Central memory CD8-positive, alpha-beta T cell (primary cell): ENCODE results near the gene ACSL3.
A peak's percentile ranks its signal among the peaks of the same experiment; 100 is the strongest.
"Not testable (repeated sequence)": the region's sequence is repeated elsewhere in the genome, so short reads cannot be mapped to it uniquely, and the experiment has no call there.

Source experiments
- ATAC-seq: fragments of 150-1000 bp; cut with Tn5 transposase; replicated peaks from 2 replicates; pipeline ENCODE4 v1.10.0; 2022; ENCODE audit warnings: mild to moderate bottlenecking, moderate FRiP score, moderate number of reproducible peaks; ENCODE audit not compliant: poor library complexity, severe bottlenecking; ENCODE audit errors: extremely low read depth
- DNase-seq, 2 donors: peaks; one replicate each; pipeline ENCODE4 v3.0.0; 2021; ENCODE audit warnings: low spot score in 2 of 2
- H3K27ac Mint-ChIP-seq: one replicate; pipeline ENCODE4 v1.8.0; 2022; ENCODE audit warnings: low read depth, mild to moderate bottlenecking, moderate library complexity, mixed read lengths
- H3K27me3 Mint-ChIP-seq: one replicate; pipeline ENCODE4 v1.8.0; 2022; ENCODE audit warnings: mixed read lengths
- H3K36me3 Mint-ChIP-seq: one replicate; pipeline ENCODE4 v1.8.0; 2022; ENCODE audit warnings: mild to moderate bottlenecking, moderate library complexity, mixed read lengths; ENCODE audit not compliant: insufficient read depth
- H3K4me1 Mint-ChIP-seq: one replicate; pipeline ENCODE4 v1.8.0; 2022; ENCODE audit warnings: mixed read lengths
- H3K4me3 Mint-ChIP-seq: one replicate; pipeline ENCODE4 v1.8.0; 2022; ENCODE audit warnings: mild to moderate bottlenecking, moderate library complexity, mixed read lengths
- H3K9me3 Mint-ChIP-seq: one replicate; pipeline ENCODE4 v1.8.0; 2022; ENCODE audit warnings: mixed read lengths

Gene ACSL3

DNA sequence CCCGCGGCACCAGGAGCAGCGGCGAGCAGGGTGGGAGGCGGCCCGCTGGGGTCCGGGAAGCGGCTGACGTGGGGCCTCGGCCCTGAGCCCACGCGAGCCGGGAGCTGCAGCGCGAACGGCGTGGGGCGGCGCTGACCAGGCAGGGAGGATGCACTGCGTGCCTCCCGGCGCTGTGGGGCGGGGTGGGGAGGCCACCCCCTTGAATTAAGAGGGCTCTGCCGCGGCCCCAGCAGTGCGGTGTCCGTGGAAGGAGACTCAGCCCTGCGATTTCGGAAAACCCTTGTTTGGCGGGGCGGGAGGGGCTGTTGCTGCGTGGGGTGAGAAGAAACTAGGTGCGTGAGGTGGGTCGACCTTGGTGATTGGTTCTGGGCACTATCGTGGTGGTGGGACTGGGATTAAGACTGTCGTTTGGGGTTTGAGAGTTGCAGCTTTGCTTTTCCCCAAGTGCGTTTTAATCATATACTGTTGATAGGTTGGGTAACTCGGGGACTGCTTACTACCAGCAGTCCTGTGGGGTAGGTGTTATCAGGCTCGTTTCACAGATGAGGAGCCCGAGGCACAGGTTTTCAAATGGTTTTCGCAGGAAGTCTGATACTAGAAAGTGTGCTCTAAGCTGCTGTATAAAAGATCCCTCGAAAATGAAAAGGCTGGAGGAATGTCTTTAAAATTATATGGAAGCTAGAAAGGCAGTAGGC, 722 bp downstream of the ACSL3 start:
- Mint-ChIP-seq H3K9me3 (no peaks in the 10 kb centered on the region), H3K36me3 (peaks cover 3% of the 10 kb centered on the region), H3K27ac (peak overlapping the region; percentile 85), H3K4me3 (no peak overlapping the region), H3K27me3 (no peaks in the 10 kb centered on the region), H3K4me1 (peaks cover 6% of the 10 kb centered on the region)
- peak; percentile 16 to 22 for DNase-seq
- ATAC-seq, result peak; percentile 41

DNA sequence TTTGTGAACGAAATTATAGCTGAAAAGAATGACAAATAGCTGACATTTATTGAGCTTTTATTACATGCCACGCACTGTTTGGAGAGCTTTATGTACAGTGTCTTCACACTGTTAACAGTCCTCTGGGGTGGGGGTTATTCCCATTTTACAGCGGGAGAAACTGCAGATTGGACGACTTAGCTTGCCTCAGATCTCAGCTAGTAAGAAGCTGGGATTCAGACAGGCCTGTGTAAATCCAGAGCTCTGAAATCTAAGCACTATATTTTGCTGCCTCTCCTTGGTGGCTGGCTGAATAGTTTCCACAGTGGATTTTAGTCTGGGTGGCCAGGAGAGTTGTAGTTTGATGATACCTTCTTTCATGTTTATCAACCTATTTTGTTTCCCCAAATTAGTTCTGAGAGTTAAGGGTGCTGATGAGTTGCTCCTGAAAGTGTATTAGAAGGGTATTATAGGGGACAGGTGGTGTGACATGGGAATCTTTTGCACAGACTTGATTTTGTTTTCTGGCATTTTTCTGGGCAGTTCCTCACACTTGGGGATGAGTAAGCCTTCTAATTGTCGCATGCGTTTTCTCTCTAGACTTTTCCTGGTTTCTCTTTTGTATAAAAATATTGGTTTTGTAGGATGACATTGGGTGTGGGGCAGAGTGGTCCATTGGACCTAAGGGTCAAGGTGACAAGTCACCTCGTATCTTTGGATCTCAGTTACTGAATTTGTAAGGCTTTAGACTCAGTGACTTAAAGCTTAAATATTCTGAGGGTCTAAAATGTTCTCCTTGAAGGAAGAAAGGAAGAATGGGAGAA, 1.5 kb downstream of the ACSL3 start:
- no peak for DNase-seq
- Mint-ChIP-seq H3K9me3 (no peaks in the 10 kb centered on the region), H3K27ac (peak overlapping the region; percentile 85)

DNA sequence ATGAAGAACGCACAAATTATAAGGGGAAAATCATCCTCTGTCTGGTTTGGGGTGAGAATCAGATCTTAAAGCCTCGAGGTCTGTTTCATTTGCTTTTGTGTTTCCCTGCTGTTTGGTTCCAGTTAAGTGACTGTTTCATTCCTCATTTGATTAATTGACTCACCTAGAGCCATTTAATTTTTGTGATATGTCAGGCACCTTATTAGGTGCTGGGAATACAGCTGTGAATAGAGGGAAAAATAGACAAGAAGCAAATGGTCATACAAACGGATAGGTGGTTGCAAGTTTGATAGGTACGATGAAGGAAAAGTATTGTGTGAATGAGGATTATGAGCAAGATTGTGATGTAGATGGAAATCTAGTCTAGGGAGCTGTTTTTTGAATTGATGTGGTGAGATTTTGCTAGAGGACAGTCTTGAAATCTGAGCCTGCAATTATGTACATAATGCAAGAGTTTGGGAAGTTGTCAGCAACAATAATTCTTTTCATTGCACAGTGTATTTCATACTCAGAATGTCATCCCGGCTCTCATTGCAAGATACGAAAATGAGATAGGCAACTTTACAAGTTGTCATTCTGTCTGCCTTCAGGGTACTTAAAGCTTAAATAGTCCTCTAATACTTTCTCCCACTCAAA, 2.2 kb downstream of the ACSL3 start:
- ATAC-seq (no peak), DNase-seq (no peak)
- Mint-ChIP-seq H3K36me3 (peaks cover 3% of the 10 kb centered on the region), H3K4me1 (peaks cover 6% of the 10 kb centered on the region), H3K9me3 (no peaks in the 10 kb centered on the region), H3K27ac (no peak overlapping the region), H3K4me3 (no peak overlapping the region), H3K27me3 (no peaks in the 10 kb centered on the region)

More for the DNA sequence above, 1.5 kb downstream of the ACSL3 start:
- Mint-ChIP-seq H3K27me3 (no peaks in the 10 kb centered on the region), H3K36me3 (peaks cover 3% of the 10 kb centered on the region), H3K4me3 (no peak overlapping the region), H3K4me1 (peaks cover 6% of the 10 kb centered on the region)
- ATAC-seq, result no peak

DNA sequence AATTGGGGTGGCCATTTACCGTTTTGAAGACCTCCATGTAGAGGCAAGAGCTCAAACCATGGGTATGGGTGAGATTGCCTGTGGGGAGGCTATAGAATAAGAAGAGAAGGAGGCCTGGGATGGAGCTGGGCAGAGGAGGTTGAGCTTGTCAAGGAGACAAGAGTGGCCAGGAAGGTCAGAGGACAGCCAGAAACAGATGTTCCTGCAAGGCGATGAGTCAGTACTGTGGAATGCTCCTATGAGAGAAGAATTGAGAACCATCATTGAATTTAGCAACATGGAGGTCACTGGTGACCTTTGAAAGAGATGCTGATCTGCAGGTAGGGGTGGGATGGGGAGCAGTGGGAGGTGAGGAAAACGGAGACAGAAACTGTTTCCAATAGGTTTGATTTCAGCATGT, 3.5 kb downstream of the ACSL3 start:
- Mint-ChIP-seq H3K36me3 (peaks cover 3% of the 10 kb centered on the region), H3K27ac (no peak overlapping the region), H3K27me3 (no peaks in the 10 kb centered on the region), H3K4me1 (peaks cover 6% of the 10 kb centered on the region), H3K4me3 (no peak overlapping the region), H3K9me3 (no peaks in the 10 kb centered on the region)
- ATAC-seq, result no peak
- no peak for DNase-seq

DNA sequence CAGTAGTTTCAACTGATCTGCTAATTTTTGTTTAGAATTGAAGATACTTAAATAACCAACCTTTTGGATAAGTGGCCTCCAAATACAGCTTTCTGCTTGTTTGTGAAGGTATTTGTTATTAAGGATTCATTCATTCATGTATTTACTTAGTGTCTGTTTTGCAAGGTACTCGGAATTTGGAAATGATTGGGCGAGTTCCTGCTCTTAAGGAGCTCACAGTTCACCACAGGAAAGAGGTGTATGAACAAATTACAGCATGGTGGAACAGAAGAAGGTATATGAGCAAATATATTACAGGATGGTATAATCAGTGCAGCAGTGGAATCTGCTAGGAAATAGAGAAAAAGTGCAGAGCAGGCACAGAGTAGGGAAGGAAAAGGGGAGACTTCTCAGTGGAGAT, 4.5 kb downstream of the ACSL3 start:
- Mint-ChIP-seq H3K9me3 (no peaks in the 10 kb centered on the region), H3K27me3 (no peaks in the 10 kb centered on the region), H3K4me3 (no peak overlapping the region), H3K27ac (no peak overlapping the region), H3K36me3 (peaks cover 3% of the 10 kb centered on the region), H3K4me1 (peaks cover 6% of the 10 kb centered on the region)
- DNase-seq (no peak), ATAC-seq (no peak)

DNA sequence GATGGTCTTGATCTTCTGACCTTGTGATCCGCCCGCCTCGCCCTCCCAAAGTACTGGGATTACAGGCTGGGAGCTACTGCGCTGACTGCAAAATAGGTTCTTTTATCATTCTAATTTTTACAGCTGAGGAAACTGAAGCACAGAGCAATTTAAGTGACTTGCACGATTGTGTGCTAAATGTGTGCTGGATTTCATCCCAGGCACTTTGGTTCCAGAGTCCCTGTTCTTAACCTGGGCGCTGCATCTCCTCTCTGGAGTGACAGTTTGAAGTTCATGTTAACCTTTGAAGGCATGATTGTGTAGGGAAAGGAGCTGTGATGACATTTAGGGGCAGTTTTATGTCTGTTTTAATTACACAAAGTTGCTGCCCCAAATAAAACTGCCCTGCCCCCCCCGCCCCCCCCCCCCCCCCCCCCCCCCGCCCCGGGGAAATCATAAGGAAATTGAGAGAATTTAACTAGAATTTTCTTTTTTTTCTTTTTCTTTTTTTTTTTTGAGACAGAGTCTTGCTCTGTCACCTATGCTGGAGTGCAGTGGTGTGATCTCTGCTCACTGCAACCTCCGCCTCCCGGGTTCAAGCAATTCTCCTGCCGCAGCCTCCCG, 5.6 kb downstream of the ACSL3 start:
- Mint-ChIP-seq H3K4me3 (no peak overlapping the region), H3K36me3 (no peaks in the 10 kb centered on the region), H3K4me1 (peaks cover 6% of the 10 kb centered on the region), H3K27me3 (no peaks in the 10 kb centered on the region), H3K9me3 (no peaks in the 10 kb centered on the region), H3K27ac (no peak overlapping the region)
- no peak for ATAC-seq
- DNase-seq, result no peak

DNA sequence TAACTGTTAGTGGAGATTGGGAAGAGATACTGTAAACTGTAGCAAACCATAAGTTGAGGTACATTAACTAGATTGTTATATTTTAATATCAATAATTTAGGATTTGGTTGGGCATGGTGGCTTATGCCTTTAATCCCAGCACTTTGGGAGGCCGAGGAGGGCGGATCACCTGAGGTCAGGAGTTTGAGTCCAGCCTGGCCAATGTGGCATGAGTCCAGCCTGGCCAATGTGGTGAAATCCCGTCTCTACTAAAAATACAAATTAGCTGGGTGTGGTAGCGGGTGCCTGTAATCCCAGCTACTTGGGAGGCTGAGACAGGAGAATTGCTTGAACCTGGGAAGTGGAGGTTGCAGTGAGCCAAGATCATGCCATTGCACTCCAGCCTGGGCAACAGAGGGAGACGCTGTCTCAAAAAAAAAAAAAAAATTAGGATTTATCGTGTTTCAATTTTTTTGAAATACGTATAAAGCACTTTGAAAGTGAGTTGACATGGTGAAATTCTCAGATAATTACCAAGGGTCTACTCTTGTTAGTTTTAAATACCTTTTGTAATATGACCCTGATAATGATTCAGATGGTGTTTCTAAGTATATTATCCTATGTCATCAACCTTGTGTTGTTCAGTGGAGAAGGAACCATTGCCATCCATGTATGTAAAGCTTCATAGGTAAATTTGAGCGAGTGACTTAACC, 7.9 kb downstream of the ACSL3 start:
- not testable (repeated sequence) for ATAC-seq, H3K27ac Mint-ChIP-seq, H3K27me3 Mint-ChIP-seq, H3K36me3 Mint-ChIP-seq, H3K4me1 Mint-ChIP-seq, H3K9me3 Mint-ChIP-seq, H3K4me3 Mint-ChIP-seq, DNase-seq

DNA sequence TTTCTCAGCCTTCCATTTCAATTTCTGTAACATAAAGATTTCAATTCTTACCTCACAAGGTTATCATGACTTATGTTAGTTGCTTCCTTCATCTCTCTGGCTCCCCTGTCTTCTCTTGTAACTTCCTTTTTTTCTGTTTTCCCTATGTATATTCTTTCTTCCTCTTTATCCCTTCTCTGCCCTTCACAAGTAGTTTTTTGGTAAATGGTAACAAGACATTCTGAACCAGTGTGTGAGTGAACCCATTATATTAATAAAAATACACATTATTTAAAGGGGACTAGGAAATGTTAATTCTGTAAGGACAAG, 8.4 kb downstream of the ACSL3 start:
- no peak overlapping the region for H3K4me3 Mint-ChIP-seq
- DNase-seq (no peak), ATAC-seq (no peak)
- H3K27me3 Mint-ChIP-seq, result no peaks in the 10 kb centered on the region
- no peaks in the 10 kb centered on the region for H3K9me3 Mint-ChIP-seq
- no peaks in the 10 kb centered on the region for H3K36me3 Mint-ChIP-seq
- no peak overlapping the region for H3K27ac Mint-ChIP-seq
- peaks cover 6% of the 10 kb centered on the region for H3K4me1 Mint-ChIP-seq

DNA sequence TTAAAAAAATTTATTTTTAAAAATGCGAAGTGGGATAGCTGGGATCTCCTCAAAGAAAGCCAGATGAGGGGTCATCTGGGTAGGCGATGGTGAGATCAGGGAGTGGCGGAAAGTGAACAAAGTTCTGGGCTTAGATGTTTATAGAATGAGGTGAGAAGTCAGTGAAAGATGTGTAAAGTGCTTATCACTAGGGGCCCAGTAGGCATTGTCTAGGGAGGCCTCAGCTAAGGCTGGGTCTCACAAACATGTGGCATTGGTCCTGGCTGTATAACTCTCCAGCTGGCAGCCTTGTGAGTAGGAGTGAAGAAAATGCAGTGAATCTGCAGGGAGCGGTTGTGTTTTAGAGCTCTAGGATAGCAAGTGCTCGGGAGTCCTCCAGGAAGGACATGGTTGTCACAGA, 10.5 kb downstream of the ACSL3 start:
- DNase-seq, result no peak
- Mint-ChIP-seq H3K4me3 (no peak overlapping the region), H3K27me3 (no peaks in the 10 kb centered on the region), H3K27ac (no peak overlapping the region), H3K9me3 (no peaks in the 10 kb centered on the region), H3K4me1 (peaks cover 7% of the 10 kb centered on the region), H3K36me3 (no peaks in the 10 kb centered on the region)
- ATAC-seq, result no peak

DNA sequence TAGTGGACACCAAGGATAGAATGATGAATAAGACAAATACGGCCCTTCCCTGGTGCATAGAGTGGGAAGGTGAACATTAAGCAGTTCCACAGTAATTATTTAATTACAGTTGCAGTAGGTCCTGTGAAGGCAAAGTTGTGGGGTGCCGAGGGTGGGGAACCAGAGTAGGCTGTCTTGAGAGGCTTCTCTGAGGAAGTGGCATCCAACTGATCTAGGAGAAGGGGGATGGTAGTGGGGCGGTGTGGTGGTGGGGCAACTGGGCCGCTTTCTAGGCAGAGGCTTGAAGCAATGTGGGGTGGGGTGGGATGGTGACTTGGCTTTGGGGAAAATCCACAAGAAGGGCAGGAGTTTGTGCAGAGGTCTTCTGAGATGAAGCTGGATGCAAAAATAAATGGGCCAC, 11.7 kb downstream of the ACSL3 start:
- Mint-ChIP-seq H3K4me1 (peaks cover 16% of the 10 kb centered on the region), H3K27me3 (no peaks in the 10 kb centered on the region), H3K4me3 (no peak overlapping the region), H3K27ac (no peak overlapping the region), H3K36me3 (peaks cover 2% of the 10 kb centered on the region), H3K9me3 (no peaks in the 10 kb centered on the region)
- ATAC-seq (no peak), DNase-seq (no peak)

DNA sequence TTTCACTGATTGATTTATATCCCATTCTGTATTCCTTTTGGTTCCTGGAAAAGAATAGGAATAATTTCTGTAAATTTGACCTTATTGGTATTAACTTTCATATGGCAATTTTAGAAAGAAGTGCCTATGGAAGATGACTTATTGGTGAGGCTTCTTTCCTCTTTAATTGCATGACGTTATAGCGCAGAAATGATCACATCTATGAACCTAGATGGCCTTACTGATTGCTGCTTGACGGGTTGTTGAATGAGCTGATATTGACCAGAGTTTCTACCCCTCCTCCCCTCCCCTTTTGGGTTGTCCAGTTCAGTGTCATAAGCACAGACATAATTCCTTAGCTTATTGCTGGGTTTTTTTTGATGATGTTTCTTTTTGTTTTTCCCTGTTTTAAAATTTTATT, 14.6 kb downstream of the ACSL3 start:
- ATAC-seq (no peak), DNase-seq (no peak)
- Mint-ChIP-seq H3K4me1 (peaks cover 35% of the 10 kb centered on the region), H3K27me3 (no peaks in the 10 kb centered on the region), H3K9me3 (no peaks in the 10 kb centered on the region), H3K27ac (no peak overlapping the region), H3K4me3 (no peak overlapping the region), H3K36me3 (peaks cover 2% of the 10 kb centered on the region)

DNA sequence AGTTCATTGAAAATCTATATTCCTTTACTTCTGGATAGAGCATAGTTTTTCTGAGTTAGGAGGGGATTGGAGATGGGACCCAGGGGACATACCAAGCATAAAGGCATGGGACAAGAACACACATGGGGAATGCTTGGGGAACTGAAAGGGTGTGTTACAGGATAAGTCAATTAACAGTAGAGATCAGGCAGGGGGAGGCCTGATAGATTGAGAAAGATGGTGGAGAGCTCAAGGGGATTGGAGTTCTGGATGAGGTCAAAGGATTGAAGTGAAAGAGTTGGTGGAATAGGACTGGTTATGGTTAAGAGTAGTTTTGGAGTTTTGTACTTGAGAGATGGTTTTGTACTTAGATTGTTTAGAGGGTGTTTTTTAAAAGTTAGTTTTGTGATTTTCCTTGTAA, 16.1 kb downstream of the ACSL3 start:
- no peak overlapping the region for H3K27ac Mint-ChIP-seq
- no peaks in the 10 kb centered on the region for H3K9me3 Mint-ChIP-seq
- peaks cover 35% of the 10 kb centered on the region for H3K4me1 Mint-ChIP-seq
- ATAC-seq, result no peak
- H3K36me3 Mint-ChIP-seq, result peaks cover 2% of the 10 kb centered on the region
- no peak for DNase-seq
- no peaks in the 10 kb centered on the region for H3K27me3 Mint-ChIP-seq
- no peak overlapping the region for H3K4me3 Mint-ChIP-seq
